NCI-H2029 (cell line): ENCODE data around the gene HOMER1.
"Not testable (repeated sequence)": the region's sequence is repeated elsewhere in the genome, so short reads cannot be mapped to it uniquely, and the experiment has no call there.

ENCODE experiments used
- DNase-seq: peaks from one replicate; lab custom pipeline; 2025; lab: John Stamatoyannopoulos, UW

The HOMER1 gene

DNA sequence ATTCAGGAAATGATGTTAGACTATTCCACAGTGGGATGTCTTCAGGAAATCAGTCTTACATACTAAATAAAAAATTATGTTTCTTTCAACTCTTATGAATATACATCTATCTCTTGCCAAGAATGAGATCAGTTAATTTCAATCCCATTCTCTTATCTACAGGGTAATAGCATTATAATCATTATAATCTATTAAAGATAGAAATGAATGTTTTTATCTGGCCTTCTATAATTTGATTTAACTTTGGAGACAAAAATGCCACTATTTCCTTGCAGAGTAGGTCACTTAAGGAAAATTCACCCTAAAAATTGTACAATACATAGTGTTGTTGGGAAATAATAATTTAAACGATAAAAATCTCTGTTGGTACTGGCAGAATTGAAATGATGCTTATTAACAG lies 96.4 kb downstream of the HOMER1 start:
- no peak for DNase-seq

DNA sequence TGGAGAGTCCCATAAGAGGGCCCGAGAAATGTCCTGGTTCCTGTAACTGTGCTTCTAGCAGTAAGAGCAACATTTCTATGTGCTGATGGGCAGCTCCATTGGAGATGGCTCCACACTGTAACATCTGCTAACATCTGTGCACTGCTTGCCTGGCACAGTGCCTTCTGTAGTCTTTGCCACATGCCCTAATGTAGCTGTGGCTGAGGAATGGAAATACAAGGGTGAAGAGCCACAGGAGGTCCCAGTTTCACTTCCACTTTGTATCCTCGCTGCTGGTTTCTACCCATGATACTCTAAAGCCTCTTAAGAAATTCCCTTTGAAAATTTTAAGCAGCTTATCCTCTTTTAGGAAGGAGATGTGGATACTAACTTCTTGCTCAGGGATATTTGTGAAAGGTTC lies 97.4 kb downstream of the HOMER1 start:
- DNase-seq = no peak

DNA sequence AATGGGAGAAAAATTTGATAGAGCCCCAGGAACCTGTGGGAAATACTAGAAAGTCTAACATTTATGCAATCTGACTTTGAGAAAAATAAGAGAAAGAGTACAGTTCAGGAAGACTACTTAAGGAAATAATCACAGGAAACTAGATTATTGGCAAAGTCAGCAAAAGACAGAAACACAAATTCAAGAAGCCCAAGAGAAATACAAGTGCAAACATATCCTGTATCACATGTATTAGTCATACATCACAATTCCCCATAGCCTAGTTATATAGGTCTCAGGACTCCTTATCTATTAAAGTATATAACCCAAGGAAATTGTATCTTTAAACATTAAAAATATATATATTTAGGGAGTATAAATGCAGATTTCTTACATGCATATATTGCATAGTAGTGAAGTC lies 100.8 kb downstream of the HOMER1 start:
- no peak for DNase-seq

DNA sequence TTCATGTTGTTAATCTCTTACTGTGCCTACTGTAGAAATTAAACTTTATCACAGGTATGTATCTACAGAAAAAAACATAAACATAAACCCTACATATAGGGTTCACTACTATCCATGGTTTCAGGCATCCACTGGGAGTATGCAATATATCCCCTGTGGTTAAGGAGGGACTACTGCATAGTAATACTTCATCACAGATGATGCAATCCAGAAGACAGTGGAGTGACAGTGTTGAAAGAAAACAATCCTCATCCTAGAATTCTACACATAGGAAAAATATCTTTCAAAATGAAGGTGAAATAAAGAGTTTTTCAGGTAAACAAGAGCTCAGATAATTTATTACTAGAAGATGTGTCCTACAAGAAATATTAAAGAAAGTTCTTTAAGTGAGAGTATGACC lies 105.9 kb downstream of the HOMER1 start:
- no peak for DNase-seq

- no peak for DNase-seq
Measured at GRCh38 chr5:79407591-79407990, 106.3 kb downstream of the HOMER1 start.

DNA sequence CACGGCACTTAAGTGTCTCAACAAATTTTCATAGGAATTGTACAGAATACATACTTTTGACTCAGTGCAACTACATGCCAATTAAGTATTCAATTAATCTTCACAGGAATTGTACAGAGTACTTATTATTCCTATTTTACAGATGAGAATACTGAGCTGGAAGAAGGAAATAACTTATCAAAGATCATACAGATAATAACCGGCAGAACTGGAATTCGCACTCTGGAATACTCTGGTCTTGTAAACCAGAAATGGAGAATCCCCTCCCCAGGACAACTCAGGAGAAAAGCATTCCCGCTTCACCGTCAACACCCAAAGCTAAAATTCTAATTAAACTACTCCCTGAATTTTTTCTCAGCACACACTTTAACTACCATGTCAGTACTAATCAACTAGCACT lies 112.7 kb downstream of the HOMER1 start:
- DNase-seq = no peak

GRCh38 chr5:79399046-79399445 lies 114.9 kb downstream of the HOMER1 start:
- no peak for DNase-seq

DNA sequence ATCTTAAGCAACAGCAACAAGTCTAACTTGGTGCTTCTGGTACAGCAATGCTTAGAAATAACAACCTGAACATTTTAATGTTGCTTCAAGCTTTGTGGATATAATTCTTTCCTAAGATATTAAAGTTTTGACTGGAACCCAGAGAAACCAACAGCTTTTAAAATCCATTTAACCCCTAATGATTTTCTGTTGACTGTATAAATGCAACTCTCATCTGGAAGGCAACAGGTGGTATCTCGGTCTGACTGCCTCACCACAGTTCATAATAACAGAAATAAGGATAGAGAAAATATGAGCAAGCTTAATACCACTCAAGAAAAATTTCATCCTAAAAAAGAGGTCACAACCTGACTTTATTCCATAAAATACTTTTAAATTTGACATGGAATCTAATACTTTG lies 116.9 kb downstream of the HOMER1 start:
- DNase-seq = no peak

DNA sequence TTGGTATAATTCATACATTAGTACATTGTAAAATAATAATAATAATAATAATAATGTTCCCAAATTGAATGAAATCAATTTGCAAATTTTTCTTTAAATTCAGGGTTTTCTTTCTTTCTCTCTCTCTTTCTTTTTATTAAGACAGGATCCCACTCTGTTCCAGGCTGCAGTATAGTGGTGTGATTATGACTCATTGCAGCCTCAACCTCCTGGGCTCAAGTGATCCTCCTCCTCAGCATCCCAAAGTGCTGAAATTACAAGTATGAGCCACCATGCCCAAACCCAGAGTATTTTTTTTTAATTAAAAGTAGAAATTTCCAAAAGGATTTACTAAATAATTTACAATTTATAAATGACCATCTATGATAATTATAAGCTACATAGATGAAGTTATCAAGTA lies 117.7 kb downstream of the HOMER1 start:
- DNase-seq = no peak

DNA sequence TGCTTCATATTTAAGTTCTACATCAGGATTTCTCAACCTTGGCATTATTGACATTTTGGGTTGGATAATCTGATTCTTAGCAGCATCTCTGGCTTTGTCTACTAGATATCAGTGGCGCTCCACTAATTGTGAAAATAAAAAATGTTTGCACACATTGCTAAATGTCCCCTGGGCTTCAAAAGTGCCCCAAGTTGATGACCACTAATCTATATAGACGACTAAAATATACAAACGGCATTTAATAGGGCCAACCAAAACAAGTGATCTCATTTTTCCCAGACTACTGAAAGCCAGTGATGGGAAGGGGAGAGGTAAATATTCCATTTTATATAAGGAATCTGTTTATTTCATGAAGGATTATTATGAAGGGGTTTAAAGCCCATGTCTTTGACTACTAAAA lies 118.6 kb downstream of the HOMER1 start:
- no peak for DNase-seq

GRCh38 chr5:79392776-79393175 lies 121.2 kb downstream of the HOMER1 start:
- no peak for DNase-seq

DNA sequence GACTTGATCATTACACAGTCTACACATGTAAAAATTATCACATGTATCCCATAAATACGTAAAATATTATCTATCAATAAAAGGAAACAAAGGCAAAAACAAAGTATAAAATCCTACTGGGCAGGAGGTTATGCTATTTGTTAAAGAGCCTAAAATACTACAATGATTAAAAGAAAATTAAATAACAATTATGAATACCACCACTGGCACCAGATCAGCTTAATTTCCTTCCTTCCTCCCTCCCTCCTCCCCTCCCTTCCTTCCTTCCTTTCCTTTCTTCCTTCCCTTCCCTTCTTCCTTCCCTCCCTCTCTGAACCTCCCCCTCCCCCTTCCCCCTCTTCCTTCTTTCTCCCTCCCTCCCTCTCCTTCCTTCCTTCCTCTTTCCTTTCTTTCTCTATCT lies 127.3 kb downstream of the HOMER1 start:
- DNase-seq = no peak

GRCh38 chr5:79385126-79385525 lies 128.8 kb downstream of the HOMER1 start:
- DNase-seq = not testable (repeated sequence)

DNA sequence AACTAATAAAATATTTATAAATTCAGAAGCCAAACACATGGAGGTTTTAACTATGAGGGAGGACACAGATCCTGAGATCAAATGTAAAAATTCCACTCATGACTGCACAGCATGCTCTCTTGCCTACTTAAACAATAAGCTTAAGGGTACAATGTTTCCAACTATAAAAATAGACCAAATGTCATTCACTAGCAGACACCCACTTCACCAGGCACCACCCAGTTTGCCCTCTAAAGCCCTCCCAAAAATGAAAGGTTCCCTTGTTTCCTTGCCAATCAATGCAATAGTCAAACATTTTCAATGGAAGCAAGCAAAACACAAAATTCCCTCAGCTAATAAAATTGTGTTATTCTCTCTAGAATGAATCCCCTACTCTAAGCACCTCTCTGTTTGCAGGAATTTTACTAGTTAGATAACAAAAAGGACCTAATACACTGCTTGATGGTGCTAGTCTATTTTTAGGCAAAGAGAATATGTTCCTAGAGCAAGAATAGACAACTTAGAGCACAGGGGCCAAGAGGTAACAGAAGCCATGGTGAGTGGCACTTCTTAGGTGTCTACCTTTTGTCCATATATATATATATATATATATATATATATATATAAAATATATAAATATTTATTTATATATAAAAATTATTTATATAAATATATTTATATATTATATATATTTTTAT lies 135.3 kb downstream of the HOMER1 start:
- DNase-seq = no peak

DNA sequence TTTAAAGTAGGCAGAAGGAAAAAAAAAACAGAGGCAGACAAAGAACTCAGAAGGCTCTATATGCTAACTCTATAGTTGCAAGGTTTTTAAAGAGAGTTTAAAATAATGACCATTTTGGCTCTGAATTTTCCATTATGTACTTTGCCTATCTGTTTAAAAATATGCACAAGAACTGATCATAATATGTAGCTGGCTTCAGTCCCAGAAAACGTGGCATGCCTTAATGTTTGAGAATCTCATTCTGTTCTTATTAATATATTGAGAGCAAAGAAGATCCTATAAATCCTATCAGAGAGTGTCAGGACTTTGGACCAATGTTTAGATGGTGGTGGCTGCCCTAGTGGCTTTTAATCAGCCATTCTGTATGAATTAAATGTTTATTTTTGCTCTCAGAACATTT lies 156.5 kb downstream of the HOMER1 start:
- DNase-seq = no peak

GRCh38 chr5:79349881-79350280 lies 164.1 kb downstream of the HOMER1 start:
- DNase-seq = no peak

DNA sequence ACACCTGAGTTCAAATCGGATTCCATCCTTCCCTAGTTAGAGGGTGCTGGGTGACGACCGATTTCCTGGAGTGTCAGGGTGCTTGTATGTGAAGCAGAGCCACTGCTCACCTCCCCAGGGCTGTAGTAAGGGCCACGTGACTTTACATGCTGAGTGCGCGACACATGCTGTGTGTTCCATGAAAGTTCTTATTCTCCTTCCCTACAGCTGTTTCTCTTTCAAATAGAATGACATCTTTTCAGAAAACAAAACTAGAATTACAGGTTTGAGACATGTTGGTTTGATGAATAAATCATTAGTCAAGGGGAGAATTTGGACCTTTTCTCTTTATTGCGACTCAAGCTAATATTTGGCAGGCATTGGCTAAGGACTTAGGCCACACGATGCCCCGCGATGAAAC lies 164.9 kb downstream of the HOMER1 start:
- DNase-seq = no peak

- no peak for DNase-seq
Measured at GRCh38 chr5:79346420-79346824, 167.5 kb downstream of the HOMER1 start.

GRCh38 chr5:79333852-79334557 lies 179.9 kb downstream of the HOMER1 start:
- no peak for DNase-seq

GRCh38 chr5:79330071-79330470 lies 183.9 kb downstream of the HOMER1 start:
- DNase-seq = no peak

DNA sequence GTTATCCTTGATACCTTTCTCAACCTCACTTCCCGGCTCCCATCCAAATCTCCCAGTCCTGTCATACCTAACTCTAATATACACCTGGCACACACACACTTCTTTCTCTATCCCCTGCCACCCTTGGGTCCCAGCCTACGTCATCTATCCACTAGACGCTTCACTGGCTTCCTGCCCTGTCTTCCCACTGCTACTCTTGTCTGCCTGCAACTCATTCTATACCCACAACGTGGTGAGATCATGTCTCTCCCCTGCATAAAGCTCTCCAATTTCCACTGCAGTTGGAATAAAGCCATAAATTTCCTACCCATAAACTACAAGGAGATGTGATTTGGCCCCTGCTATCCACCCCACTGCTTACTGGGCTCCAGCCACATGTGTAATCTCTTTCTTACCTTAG lies 184.5 kb downstream of the HOMER1 start:
- peak; percentile 60 for DNase-seq
